GM18861 (cell line): ENCODE data around the gene ATP10B.
A peak's percentile ranks its signal among the peaks of the same experiment; 100 is the strongest.

Experiments
- ATAC-seq: cut with Tn5 transposase; IDR thresholded peaks from one replicate; pipeline ENCODE4 v1.9.1; 2021; ENCODE audit not compliant: unreplicated experiment

The ATP10B gene

DNA sequence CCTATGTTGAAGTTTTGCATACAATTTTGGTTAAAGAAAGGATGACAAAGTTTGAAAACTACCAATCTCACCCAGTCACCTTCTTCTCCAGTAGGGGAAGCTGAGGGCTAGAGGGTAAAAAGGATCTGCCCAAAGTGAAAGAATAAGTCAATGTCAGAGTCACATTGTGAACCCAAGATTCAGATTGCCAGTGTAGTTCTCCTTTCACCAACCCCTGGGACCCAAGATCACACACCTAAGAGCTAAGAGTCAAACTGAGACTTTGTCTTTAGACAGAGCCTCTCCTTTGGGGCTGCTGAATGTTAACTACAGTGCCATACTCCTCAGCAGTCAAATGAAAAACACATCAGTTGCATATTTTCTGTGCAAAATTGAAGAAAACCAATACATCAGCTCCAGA is 210.6 kb downstream of the ATP10B start:
- peak; percentile 58 for ATAC-seq

- ATAC-seq = no peak
Measured at GRCh38 chr5:160640406-160640805, 211.6 kb downstream of the ATP10B start.

DNA sequence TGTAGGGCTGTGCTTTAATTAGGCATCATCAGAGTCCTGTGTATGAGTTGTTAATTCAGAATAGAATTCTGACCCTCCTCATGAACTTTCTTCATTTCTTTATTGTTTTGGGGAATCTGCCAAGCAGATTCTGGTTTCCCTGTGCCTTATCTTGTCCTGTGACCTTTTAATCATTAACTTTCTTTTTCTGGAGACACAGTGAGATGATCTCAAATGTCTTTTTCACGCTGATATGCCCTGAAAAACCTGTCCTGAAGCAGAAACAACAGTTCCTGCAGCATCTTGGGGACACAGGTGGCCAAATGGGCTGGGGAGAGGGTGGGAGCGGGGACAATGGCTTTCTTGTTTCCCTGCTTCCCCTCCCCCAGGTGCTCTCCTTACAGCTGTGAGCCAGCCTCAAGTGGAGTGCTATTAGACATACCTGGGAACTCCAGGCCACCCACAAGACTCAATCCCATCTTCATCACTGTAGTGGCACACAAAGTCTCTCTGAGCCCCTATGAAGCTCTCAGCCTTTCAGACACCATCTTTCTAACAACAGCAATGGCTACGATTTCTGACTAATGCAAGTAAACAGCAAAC is 213.8 kb downstream of the ATP10B start:
- no peak for ATAC-seq

DNA sequence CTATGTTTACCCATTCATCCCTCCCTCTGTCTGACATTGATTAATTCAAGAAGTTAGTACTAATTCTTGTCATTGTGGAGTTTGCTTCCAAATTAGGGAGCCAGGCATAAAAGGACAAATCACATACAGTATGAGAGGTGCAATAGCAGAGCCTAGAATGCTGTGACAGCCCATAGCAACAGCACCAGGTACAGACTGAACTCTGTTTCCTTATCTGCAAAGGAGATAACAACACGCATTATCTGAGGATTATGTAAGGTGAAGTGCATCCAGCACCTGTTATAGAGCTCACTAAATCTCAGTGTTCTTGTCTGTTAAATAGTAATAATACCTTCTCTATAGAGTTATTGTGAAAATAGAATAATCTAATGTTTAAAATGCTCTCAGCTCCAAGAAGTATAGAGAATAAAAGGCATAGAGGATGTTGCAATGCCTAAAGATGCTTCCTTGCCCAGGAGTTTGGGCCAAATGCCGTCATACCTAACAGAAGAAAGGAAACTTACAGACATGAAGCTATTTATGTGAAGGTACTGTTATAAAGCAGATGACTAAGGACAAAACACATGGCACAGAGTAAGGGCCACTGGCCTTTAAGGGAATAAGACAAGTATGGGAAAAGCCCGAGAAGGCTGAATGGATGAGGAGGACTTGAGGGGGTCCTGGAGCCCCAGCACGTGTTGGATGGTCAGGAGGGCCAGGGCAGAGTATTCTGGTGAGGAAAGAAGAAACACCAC is 214.5 kb downstream of the ATP10B start:
- no peak for ATAC-seq

GRCh38 chr5:160635663-160636062 is 216.3 kb downstream of the ATP10B start:
- no peak for ATAC-seq

- ATAC-seq = no peak
Measured at GRCh38 chr5:160635046-160635445, 217.0 kb downstream of the ATP10B start.

- no peak for ATAC-seq
Measured at GRCh38 chr5:160629003-160629402, 223.0 kb downstream of the ATP10B start.

DNA sequence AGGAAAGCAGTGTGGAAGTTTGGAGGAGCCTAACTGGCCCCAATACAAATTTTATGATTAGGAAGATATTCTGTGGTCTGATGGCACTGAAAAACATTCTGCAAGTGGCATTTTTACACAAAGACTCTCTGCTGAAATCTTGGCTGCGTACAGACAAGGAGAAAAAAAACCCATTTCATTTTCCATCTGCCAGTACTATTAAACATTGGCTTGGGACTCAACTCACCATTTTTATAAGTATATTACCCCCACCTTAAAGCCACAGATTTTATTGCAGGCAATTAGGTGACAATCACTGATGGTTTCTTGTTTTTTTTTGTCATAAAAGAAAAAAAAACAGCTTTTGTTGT is 223.4 kb downstream of the ATP10B start:
- no peak for ATAC-seq

DNA sequence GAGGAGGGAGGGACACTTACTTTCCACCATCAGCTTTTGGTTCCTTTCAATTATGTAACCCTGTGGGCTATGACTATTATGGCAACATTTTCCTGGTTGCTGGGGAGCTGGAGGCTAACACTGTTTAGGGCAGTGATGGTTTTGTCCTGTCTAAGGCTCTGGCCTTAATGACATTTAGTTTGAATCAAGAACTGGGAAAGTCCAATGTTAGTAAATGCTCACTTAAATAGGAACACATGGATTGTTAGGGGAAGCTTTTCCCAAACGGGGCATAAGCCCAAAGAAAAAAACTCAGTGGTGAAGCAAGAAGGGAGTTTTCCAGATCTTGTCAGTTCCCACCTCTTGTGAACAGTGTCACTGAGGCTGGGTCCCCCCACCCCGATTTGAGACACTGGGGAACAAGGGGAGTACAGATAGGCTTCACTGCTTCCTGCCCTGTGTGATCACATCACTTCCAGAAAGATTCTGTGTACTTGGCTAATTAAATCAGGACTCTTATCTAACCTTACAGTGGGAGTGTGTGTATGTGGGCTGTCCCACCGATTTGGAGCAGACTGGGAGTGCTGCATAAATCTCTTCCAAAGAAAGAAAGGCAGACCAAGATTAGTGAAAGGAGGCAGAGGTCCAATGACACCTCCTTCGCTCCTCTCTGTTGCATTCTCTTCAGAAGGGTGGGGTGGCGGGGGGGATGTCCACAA is 223.9 kb downstream of the ATP10B start:
- ATAC-seq = no peak

GRCh38 chr5:160626322-160626721 is 225.7 kb downstream of the ATP10B start:
- no peak for ATAC-seq

- no peak for ATAC-seq
Measured at GRCh38 chr5:160621526-160621925, 230.5 kb downstream of the ATP10B start.

DNA sequence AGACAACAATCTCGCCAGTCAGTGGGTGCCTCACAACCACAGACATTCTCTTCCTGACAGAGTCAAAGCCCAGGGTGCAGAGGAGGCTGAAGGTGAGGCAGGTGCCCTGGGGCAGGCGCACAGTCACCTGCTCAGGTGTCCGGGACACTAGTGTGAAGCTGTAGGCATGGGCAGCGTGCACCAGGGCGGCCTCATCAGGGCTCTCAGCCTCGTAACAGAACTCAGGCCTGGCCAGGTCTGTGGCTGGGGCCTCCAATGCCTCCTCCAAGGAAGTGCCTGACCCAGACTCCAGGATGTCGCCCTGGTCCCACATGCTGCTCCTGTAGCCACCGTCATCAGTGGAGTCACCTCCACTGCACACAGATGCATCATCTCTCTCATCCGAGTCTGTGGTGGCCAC is 231.6 kb downstream of the ATP10B start:
- ATAC-seq = no peak

- no peak for ATAC-seq
Measured at GRCh38 chr5:160619381-160619780, 232.6 kb downstream of the ATP10B start.

GRCh38 chr5:160618286-160618685 is 233.7 kb downstream of the ATP10B start:
- no peak for ATAC-seq

GRCh38 chr5:160616712-160617497 is 235.1 kb downstream of the ATP10B start:
- no peak for ATAC-seq

DNA sequence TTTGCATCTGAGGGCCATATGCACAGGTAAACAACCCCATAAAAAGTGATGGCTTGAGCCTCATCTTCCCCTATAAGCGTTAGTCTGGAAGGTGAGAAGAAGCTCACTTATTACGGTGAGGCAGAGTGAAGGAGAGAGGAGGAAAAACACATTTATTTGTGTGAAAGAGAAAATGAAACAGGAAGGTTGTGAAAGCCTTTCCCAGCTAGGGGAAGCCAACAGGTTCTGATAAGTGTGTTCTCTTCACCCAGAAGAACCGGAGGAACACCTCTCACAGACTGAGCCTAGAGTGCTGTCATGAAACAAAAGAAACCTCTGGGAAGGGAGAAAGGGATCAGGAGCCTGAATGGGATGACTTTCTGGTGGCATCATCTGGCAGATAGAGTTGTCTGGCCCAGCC is 237.9 kb downstream of the ATP10B start:
- ATAC-seq = no peak

DNA sequence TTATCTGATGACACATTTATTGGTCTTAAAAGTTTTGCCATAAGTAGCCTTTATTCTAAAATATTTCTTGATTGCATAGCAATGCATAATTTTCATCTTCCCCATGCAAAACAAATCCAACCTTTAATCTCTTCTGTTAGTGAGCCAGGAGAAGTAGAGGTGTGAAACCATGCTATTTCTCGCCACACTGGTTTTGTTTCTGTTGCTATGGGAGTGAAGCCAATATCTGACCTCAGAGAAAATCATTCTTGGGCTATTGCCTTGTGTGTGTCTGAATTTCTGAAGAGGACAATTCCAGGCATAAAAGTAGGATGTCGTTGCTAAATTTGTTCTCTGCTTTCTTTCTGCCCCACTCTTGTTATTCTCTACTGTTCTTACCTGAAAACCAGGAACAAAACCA is 246.7 kb downstream of the ATP10B start:
- ATAC-seq = no peak

DNA sequence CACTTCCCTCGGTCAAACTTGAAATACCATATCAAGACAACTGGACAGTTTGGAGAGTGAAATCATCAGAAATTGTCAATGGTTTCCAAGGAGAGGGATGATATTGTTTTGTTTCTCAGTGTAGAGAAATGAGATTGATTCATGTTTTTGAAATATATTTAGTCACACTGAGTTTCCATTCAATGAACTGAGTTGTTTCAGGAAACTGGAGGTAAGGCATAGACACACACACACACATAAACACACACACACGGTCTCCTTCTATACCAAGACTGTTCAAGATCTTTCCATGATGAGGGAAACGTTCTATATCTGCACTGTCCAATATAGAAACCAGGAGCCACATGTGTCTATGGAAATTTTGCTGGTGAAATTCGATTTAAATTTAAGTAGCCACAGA is 247.5 kb downstream of the ATP10B start:
- ATAC-seq = no peak

GRCh38 chr5:160602744-160603143 is 249.3 kb downstream of the ATP10B start:
- no peak for ATAC-seq

DNA sequence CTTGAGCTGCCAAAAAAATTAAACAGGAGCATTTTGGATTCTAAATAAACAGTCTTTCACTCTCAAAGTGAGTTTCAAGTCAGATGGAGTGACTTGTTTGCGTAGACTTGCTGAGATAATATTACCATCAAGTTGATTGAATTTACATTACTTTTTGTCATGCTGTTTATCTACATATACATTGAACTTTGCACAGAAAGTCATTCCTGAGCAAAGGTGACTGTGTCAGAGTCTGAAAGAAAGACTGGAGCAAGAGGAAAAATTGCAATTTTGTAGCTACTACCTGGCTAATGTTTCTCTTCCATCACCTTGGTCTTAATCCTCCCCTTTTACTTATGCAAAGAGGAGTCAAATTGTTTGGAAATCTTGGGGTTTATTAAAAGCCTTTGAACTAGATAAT is 251.0 kb downstream of the ATP10B start:
- ATAC-seq = no peak

DNA sequence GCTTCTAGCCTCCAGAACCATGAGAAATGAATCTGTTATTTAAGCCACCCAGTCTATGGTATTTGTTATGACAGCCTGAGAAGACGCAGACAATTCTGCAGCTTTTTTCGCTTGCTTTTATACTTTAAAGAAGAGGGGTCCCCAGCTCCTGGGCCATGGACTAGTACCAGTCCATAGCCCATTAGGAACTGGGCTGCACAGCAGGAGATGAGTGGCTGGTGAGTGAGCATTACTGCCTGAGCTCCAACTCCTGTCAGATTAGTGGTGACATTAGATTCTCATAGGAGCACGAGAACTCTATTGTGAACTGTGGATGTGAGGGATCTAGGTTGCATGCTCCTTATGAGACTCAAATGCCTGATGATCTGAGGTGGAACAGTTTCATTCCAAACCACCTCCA is 278.7 kb downstream of the ATP10B start:
- no peak for ATAC-seq
